LNCAP (cell line): ENCODE data around the gene MIPOL1.

Experiments used
- CTCF ChIP-seq: fragments of 450-650 bp; IDR thresholded peaks from 2 replicates; pipeline ENCODE4 v1.5.1; 2017; ENCODE audit warnings: mild to moderate bottlenecking

The MIPOL1 gene

GRCh38 chr14:37546621-37547447 lies 349.1 kb downstream of the MIPOL1 start:
- no peak for TF ChIP-seq CTCF

- no peak for TF ChIP-seq CTCF
Measured at GRCh38 chr14:37550511-37550910, 352.8 kb downstream of the MIPOL1 start.

- no peak for TF ChIP-seq CTCF
Measured at GRCh38 chr14:37551119-37551518, 353.4 kb downstream of the MIPOL1 start.

- no peak for TF ChIP-seq CTCF
Measured at GRCh38 chr14:37553935-37554550, 356.3 kb downstream of the MIPOL1 start.

GRCh38 chr14:37558740-37559139 lies 361.0 kb downstream of the MIPOL1 start:
- TF ChIP-seq CTCF = no peak

GRCh38 chr14:37559386-37559785 lies 361.6 kb downstream of the MIPOL1 start:
- TF ChIP-seq CTCF = no peak

- no peak for TF ChIP-seq CTCF
Measured at GRCh38 chr14:37563189-37563588, 365.5 kb downstream of the MIPOL1 start.
